HG03280 (cell line): ENCODE measurements around the gene TEKT3.

Source experiments
- ATAC-seq: cut with Tn5 transposase; IDR thresholded peaks from one replicate; pipeline ENCODE4 v1.9.1; 2021; ENCODE audit warnings: mild to moderate bottlenecking, moderate library complexity; ENCODE audit not compliant: unreplicated experiment

Gene TEKT3

GRCh38 chr17:15341385-15341849, at the start of gene TEKT3:
TEKT3 (minus strand) TSS chr17:15341597; CDS start chr17:15331585, 10,012 bp downstream.
- ATAC-seq: no peak

DNA sequence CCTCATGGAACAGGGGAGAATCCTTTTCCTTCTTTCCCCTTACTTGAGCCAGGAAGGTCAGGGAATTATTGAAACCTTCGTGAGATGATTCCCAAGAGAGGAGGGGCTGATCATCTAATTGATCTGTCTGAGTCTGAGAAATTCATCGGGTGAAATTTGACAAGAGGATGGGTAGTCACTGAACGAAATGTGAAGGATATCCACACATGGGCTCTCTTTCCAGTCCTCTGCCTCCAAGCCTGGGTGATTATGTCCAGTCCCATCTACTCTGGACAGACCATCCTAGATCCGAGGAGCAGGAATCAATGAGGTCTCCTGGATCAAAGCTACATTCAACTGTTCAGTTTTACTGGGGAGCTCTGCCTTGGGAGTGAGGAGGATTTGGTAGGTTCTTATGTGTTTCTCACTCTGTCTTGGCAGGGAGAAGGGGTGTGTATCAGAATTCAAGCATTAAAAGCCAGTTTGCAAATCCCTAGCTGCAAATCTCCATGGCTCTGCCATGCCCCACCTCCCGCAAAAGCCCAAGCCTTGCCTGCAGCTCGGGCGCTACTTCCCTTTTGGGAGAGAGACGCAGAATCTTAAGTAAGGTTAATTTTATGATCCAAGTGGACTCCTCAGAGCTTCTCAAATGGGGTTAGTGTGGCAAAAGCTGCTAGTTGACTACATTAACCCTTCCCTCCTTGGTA, 47.1 kb upstream of the TEKT3 start:
- ATAC-seq: no peak

DNA sequence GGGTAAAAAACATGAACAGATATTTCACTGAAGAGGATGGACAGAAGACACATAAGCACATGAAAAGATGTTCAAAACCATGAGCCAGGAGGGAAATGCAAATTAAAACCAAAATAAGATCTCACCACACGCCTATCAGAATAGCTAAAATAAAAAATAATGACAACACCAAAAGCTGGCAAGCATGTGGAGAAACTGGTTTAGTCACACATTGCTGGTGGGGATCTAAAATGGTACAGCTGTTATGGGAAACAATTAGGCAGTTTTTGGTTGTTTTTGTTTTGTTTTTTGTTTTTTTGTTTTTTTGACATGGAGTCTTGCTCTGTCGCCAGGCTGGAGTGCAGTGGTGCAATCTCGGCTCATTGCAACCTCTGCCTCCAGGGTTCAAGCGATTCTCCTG, 44.7 kb upstream of the TEKT3 start:
- no peak for ATAC-seq

GRCh38 chr17:15385305-15385704, 43.9 kb upstream of the TEKT3 start:
- no peak for ATAC-seq

DNA sequence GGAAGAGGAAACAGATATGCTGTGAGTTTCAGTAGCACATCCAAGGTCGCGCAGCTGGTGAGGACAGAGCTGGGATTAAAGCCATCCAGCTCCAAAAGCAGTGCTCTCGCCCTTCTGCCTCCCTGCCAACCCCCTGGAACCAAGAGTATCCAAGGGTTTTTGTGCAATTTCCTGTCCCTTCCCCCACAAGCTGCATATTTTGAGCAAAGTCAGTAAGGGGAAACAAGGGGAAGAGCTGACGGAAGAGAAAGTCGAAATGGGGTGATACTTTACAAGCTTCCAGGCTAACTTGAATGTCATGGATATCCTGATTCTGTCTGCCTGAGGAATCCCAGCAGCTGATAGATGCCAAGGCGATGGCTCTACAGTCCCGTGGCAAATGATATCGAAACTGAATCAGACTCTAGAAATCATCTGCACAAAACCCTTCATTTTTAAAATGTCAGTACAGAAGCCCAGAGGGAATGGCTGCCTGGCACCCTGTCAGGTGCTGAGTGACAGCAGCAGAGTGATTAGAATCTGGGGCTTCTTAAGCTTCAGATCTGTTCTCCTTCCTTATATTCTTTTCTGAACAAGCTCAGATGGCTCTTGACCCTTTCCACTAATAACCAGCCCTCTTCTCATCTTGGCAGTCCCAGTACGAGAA, 42.9 kb upstream of the TEKT3 start:
- ATAC-seq: no peak

DNA sequence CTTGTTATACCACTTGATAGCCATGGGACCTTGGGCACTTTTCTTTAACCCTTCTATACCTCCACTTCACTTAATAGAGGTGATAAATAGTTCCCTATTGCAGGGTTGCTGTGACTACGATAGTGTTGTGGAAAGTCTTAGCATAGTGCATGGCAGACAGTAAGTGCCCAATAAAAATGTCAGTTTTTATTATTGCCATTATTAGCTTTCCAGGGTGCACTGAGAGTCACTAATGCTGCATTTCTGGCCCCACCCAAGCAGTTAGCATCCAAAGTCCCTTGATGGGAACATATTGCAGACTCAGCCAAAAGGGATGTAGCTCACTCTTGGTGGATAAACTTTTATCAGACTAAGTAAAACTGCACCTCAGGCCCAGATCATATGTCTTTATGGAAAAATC, 41.5 kb upstream of the TEKT3 start:
- ATAC-seq: no peak

DNA sequence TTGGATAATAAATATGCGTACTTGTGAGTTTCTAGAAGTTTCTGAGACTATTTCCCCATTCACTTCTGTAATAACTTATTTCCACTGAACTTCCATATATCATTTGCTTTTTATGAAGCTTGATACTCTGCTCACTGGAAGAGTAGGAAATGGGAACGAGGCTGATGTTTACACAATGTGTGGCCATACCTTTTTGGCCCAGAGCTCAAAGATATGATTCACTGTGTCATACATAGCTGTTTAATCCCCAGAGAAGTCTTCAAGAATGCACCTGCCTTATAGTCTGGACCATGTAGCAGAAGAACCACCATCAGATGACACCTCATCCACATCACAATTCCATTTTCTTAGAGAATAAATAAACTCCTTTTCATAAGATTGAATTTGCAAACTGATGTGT, 40.3 kb upstream of the TEKT3 start:
- ATAC-seq: no peak

DNA sequence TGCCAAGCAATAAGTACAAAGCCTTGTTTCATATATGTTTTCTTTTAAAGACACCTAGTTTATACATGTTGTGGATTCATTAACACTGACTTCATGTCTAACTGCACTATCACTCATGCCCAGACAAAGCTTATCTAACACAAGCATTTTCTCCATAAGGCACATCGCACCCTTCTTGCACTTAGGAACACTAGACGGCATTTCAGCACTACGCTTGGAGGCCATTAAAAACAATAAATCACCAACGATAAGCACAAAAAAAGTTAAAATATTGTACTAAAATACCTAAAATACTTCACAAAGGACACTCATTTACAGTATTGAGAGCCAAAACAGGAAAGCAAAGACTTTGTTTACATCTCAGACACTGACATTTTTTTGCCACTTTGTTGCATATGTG, 39.0 kb upstream of the TEKT3 start:
- no peak for ATAC-seq

DNA sequence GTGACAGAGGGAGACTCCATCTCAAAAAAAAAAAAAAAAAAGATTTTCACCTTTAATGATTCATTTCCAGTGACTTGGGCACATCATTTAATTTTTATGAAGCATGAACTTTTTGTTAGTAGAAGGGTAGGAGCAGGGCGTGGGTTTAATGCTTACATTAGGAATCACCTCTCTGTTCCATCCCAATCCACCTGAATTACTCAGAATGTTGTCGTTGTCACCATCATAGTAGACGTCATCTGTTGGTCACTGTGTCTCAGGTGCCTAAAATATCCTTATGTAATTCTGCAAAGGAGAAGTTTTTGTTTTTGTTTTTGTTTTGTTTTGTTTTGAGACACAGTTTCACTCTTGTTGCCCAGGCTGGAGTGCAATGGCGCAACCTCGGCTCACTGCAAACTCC, 38.3 kb upstream of the TEKT3 start:
- no peak for ATAC-seq

GRCh38 chr17:15378243-15378642, 36.8 kb upstream of the TEKT3 start:
- ATAC-seq: no peak

GRCh38 chr17:15377616-15378015, 36.2 kb upstream of the TEKT3 start:
- no peak for ATAC-seq

GRCh38 chr17:15377200-15377599, 35.8 kb upstream of the TEKT3 start:
- ATAC-seq: no peak

DNA sequence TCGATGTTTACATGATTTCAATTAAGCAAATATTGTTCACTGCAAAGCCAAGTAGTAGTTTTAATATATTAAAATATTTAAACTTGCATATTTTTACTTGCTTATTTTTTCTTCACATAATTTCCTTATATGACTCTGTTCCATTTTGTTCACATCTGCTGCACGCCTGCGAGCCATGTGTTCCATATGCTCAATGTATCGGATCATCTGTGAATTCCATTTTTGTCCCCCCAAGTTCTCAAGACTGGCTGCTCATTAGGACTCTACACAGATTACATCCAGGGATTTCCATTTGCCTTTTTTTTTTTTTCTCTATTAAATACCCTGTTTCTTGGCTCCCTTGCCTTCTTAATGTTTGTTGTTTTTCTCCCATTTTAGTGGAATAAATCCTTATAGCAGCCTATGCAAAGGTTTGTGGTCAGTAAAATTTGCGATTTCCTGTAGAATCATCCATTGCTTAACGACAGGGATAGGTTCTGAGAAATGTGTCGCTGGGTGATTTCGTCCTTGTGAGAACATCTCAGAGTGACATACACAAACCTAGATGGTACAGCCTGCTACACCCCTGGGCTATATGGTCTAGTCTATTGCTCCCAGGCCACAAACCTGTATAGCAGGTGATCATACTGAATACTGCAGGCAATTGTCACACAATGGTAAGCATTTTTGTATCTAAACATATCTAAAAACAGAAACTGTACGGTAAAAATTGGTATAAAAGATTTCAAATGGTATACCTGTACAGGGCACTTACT, 30.2 kb upstream of the TEKT3 start:
- ATAC-seq: no peak

DNA sequence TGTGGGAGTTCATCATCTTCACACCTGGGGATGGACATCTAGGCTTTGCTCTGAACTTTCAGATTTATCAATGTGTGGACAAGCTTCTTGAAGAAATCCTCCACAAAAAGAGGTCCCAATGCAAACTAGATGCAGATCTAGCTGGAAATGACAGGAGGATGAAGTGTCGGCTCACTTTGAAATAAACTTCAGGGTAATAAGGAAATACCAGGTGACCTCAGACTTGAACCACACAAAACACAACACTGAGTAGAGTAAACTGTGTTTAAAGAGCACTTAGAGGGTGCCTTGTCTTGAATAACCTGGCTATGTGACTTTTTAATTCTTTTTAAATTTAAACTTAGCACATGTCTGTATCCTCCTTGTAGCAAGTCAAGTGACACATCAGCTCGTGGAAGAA, 27.2 kb upstream of the TEKT3 start:
- no peak for ATAC-seq

DNA sequence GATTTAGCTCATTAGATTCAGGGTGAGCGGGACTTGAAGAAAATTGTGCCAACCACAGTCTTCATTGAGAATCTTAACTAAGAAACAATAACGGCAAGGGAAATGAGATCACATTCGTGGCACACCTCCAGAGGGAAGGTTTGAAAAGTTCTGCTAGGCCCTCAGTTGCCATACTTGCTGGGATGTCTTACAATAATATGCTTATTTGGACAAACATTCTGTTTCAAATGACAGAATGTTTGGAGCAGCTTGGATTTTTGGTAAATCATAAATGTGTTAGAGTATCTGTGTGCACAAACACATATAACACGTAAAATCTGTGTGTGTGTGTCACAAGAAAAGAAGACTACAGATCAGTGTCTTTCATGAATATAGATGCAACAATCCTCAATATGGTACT, 24.6 kb upstream of the TEKT3 start:
- ATAC-seq: no peak

GRCh38 chr17:15364615-15365014, 23.2 kb upstream of the TEKT3 start:
- ATAC-seq: no peak

- no peak for ATAC-seq
These were observed 22.3 kb upstream of the TEKT3 start for GRCh38 chr17:15363702-15364101.

- no peak for ATAC-seq
These were observed 20.2 kb upstream of the TEKT3 start for GRCh38 chr17:15361592-15361991.

GRCh38 chr17:15361151-15361550, 19.8 kb upstream of the TEKT3 start:
- no peak for ATAC-seq

DNA sequence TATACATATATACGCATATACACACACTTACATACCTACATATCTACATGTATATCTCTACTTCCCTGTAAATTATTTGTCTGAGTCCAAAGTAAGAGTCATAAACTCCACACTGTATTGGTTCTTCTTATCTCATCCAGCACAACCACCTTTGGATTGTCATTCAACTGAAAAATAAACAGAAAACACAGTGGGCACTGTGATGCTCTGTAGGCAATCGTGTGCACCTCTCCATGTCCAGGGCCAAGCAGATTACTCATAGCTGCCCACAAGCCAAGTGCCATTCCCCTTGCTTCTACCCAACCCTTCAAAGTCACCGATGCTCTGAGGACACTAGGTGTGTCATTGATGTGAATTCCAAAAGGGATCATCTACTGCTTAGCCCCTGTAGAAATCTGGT, 12.9 kb upstream of the TEKT3 start:
- no peak for ATAC-seq

DNA sequence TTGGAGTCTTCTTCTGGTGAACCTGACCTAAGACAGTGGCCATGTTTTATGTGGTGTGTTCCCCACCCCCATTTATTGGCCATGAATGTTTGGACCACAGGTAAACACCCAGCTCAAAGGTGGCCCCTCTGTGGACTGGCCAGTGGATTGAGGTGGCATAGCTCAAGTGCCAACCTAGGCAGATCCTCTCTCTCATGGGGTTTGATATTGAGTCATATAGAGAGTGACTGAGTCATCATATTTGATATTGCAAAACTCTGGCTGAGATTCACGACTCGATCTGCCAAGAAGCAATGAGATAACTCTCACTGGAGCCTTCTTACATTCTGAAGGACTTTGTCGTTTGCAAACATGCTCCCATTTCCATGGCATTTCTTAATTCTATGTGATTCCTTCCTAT, 10.5 kb upstream of the TEKT3 start:
- no peak for ATAC-seq

- no peak for ATAC-seq
These were observed 10.1 kb upstream of the TEKT3 start for GRCh38 chr17:15351478-15351840.
